Motor neuron (in vitro differentiated cells): ENCODE measurements around the gene TLX1. TPM values are rescaled to one million over a fixed set of nuclear protein-coding genes. Genes with fewer than 3 reads are reported as not detected.
"Not testable (repeated sequence)": the region's sequence is repeated elsewhere in the genome, so short reads cannot be mapped to it uniquely, and the experiment has no call there.

Source experiments
- ATAC-seq, 8 experiments: fragments of 200-7000 bp; cut with Tn5 transposase; replicated peaks in 6 of 8; 2 replicates each; pipeline ENCODE4 v1.8.0; 2021; ENCODE audit warnings: mild to moderate bottlenecking in 8 of 8, moderate library complexity in 8 of 8
- H3K27ac ChIP-seq, 2 donors: fragments of 250-450 bp; sonication (Bioruptor Pico); 2 replicates each; pipeline ENCODE4 v1.9.0; 2021; ENCODE audit warnings: antibody characterized with exemption in 2 of 2, mild to moderate bottlenecking in 2 of 2, moderate library complexity in 1 of 2
- H3K4me1 ChIP-seq, 2 donors: fragments of 250-450 bp; sonication (Bioruptor Pico); replicated peaks in 1 of 2; 2 replicates each; pipeline ENCODE4 v1.6.1; 2021; ENCODE audit warnings: antibody characterized with exemption in 2 of 2, mild to moderate bottlenecking in 2 of 2, moderate library complexity in 1 of 2
- H3K4me3 ChIP-seq, 5 donors: fragments of 250-450 bp; sonication (Bioruptor Pico); 2 replicates each; pipeline ENCODE4 v1.9.0; 2021; ENCODE audit warnings: antibody characterized with exemption in 5 of 5, mild to moderate bottlenecking in 5 of 5, moderate library complexity in 4 of 5
- WGBS, 10 experiments: fragments of 450-650 bp; shearing (Covaris generic); methylation state at CpG; one replicate each; pipeline ENCODE4 v1.0.0; 2022; 5-methylcytosine and 5-hydroxymethylcytosine counted together
- in situ Hi-C, 9 experiments: fragments of 400-800 bp; cut with MboI; loops; one replicate each; pipeline ENCODE4 v1.15.0; 2021; ENCODE audit warnings: low sequenced_read_pairs in 9 of 9, low pct_unique_long_range_greater_than_20kb in 2 of 9; ENCODE audit not compliant: unreplicated experiment in 9 of 9
- total RNA-seq, 8 experiments: library from RNA; unstranded; fragments of 300-600 nt; gene quantifications; 2 replicates each; pipeline versions ENCODE4 v1.2.3 to v1.2.4, GENCODE V29; 2022

Gene TLX1
- total RNA-seq, 8 experiments from 2014 or later = 0.05 to 0.66 (median 0.45) TPM; not detected in 3

DNA sequence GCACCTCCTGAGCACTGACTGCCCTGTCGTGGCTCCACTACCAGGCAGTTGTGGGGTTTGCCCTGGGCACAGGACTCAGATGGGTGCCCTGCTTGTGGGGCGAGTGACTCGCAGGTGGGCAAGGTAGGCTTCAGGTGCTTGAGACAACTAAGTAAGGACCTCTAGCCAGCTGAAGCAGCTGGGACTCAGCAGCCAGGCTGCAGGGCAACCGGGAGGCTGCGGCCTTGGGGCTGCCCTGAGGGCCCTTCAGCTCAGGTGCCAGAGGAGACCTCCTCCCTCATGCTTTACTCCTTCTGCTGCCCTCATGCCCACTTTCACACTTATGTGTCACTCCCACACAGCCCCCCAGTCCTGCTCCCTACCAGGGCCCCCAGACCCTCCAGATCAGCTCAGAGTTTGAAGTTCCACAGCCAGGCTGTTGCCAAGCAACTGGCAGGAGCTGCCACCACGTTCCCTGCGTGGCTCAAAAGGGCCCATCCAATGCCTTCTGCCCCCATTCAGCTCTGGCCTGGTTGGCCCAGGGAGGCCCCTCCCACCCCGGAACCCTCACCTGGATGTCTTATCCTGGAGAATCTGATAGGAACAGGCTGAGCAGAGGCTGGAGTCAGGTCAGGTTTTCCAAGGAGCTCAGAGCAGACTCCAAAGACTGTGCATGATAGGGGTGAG is 10.0 kb downstream of the TLX1 start:
- in situ Hi-C loops = loop anchor here in 1 of 9 experiments (10.0 kb wide), 1 partner anchor 86 kb away; no protein-coding TSS in a partner anchor
- H3K4me3 ChIP-seq = no peak overlapping the region
- 20 to 67% (median 60%) methylated on average over 1 to 3 of the region's 8 CpGs; no CpG with 5 or more reads in 7 of the 10 experiments for WGBS, 10 experiments
- peaks cover 0 to 7% of the 10 kb centered on the region in 2 donors for H3K4me1 ChIP-seq
- H3K27ac ChIP-seq = no peak overlapping the region
- peak in 4 of 8 experiments; percentile 24 to 51 (median 38) for ATAC-seq

GRCh38 chr10:101141616-101142532 is 10.8 kb downstream of the TLX1 start:
- WGBS, 10 experiments = 0 to 17% (median 5%) methylated on average over 1 to 13 of the region's 21 CpGs; no CpG with 5 or more reads in 4 of the 10 experiments
- ATAC-seq = peak; percentile 80 to 98 (median 88)
- in situ Hi-C loops = loop anchor here in 1 of 9 experiments (10.0 kb wide), 1 partner anchor 87 kb away; no protein-coding TSS in a partner anchor
- H3K4me1 ChIP-seq = peaks cover 0 to 7% of the 10 kb centered on the region in 2 donors
- H3K27ac ChIP-seq = no peak overlapping the region
- H3K4me3 ChIP-seq = no peak overlapping the region

DNA sequence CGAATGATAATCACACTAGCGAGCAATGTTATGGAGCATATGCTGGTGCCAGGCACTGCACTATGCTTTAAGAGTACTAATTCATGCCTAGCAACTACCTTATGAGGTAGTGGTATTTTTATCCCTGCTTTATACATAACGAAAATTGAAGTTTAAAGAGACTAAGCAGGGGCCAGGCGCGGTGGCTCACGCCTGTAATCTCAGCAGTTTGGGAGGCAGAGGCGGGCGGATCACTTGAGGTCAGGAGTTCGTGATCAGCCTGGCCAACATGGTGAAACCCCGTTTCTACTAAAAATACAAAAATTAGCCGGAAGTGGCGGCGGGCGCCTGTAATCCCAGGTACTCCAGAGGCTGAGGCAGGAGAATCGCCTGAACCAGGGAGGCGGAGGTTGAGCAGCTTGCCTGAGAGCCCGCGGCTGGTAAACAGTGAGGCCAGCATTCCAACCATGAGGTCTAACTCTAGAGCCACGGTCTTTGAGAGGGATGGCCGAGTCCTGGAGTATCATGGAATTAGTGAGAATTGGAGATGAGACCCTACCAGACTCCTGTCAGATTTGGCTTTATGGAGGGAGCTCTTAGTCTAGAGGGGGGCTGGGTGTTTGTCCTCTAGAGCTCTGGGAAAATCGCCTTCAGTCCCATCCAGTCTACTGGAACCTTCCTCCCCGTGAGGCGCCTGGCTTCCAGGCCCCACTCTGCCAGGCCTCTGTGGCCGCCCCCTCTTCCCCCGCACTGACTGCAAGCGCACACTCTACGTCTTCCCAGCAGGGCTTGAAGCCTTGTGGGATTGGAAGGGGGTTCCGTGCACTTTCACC is 11.6 kb downstream of the TLX1 start:
- H3K4me3 ChIP-seq = no peak overlapping the region
- 0 to 64% (median 18%) methylated on average over 2 to 14 of the region's 28 CpGs; no CpG with 5 or more reads in 2 of the 10 experiments for WGBS, 10 experiments
- in situ Hi-C loops = loop anchor here in 1 of 9 experiments (10.0 kb wide), 1 partner anchor 88 kb away; no protein-coding TSS in a partner anchor
- no peak overlapping the region for H3K27ac ChIP-seq
- ATAC-seq = peak in 2 of 8 experiments; percentile 7 to 15
- peaks cover 0 to 7% of the 10 kb centered on the region in 2 donors for H3K4me1 ChIP-seq

- no peak for ATAC-seq
- WGBS, 10 experiments = 60 to 100% (median 80%) methylated on average over 1 of the region's 1 CpG; no CpG with 5 or more reads in 7 of the 10 experiments
- H3K4me3 ChIP-seq = no peak overlapping the region
- H3K4me1 ChIP-seq = peaks cover 0 to 7% of the 10 kb centered on the region in 2 donors
- in situ Hi-C loops = loop anchor here in 1 of 9 experiments (10.0 kb wide), 1 partner anchor 88 kb away; no protein-coding TSS in a partner anchor
- no peak overlapping the region for H3K27ac ChIP-seq
Observed at GRCh38 chr10:101143345-101143630, 12.2 kb downstream of the TLX1 start.

GRCh38 chr10:101144053-101144452 is 13.0 kb downstream of the TLX1 start:
- H3K27ac ChIP-seq = no peak overlapping the region
- H3K4me3 ChIP-seq = no peak overlapping the region
- H3K4me1 ChIP-seq = peaks cover 0 to 7% of the 10 kb centered on the region in 2 donors
- in situ Hi-C loops = loop anchor here in 1 of 9 experiments (10.0 kb wide), 1 partner anchor 89 kb away; no protein-coding TSS in a partner anchor
- ATAC-seq = no peak

DNA sequence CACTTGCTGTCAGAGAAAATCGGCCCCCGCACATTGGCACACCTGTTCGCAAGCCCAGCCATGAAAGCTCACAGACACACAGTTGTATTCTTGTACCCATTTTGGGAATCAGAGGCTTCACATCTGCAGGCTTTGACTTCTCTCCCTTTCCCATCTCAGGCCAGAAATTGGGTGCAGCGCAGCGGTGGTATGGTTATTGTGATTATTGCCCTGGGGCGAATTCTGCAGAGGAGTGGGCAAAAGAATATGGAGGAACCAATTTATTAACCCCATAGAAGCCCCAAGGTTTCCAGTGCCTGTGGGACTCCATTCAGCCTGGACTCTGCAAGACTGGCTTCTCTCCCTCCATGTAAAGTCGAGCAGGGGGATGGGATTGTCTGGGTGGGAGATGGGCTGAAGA is 14.0 kb downstream of the TLX1 start:
- in situ Hi-C loops = loop anchor here in 1 of 9 experiments (10.0 kb wide), 1 partner anchor 90 kb away; no protein-coding TSS in a partner anchor
- Histone ChIP-seq H3K4me3 (no peak overlapping the region), H3K4me1 (peaks cover 0 to 3% of the 10 kb centered on the region in 2 donors), H3K27ac (no peak overlapping the region)
- ATAC-seq = no peak
- 0 to 80% (median 34%) methylated on average over 1 to 6 of the region's 7 CpGs; no CpG with 5 or more reads in 4 of the 10 experiments for WGBS, 10 experiments

GRCh38 chr10:101145750-101146391 is 14.8 kb downstream of the TLX1 start:
- Histone ChIP-seq H3K4me1 (no peaks in the 10 kb centered on the region), H3K27ac (no peak overlapping the region), H3K4me3 (no peak overlapping the region)
- ATAC-seq = peak in 2 of 8 experiments; percentile 20
- in situ Hi-C loops = loop anchor here in 1 of 9 experiments (10.0 kb wide), 1 partner anchor 91 kb away; no protein-coding TSS in a partner anchor
- 0 to 40% (median 8%) methylated on average over 1 to 10 of the region's 40 CpGs; no CpG with 5 or more reads in 5 of the 10 experiments for WGBS, 10 experiments

DNA sequence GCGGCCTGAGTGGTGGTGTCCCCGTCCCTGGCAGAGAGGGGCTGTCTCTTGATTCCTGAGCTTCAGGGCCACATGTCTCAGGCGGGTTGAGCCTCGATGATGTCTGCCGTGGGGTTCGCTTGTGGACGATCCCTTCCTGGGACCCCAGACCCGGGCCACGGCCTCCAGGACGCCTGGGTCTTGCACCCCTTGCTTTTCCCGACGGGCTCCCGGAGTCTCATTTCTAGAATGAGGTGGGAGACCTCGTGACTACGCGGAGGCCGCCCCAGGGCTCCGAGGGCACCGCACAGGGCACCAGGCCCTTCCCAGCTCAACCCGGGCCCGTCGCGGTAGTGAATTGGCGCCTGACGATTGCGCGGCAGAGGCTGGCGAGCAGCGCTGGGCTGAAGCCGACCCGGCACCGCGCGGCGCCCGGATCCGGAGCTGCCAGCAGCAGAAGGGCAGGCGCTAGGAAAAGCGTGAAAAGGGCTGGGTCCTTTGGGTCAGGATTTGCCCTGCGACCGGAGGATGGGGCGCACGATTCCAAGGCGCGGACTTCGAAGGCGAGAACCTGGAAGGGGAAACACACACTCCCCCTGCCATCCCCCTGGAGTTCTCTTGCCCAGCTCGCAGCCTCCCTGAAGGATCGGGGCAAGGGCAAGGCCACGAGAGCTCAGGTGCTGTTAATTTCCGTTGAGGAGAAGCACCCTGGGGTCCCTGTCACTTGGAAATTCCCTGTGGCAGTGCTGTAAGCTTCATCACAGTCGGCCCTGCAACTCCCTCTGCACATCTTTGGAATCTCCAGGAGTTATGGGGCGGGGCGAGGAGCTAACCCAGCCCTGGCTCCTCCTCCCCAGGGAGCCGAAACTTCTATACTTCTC is 15.5 kb downstream of the TLX1 start:
- in situ Hi-C loops = loop anchor here in 1 of 9 experiments (10.0 kb wide), 1 partner anchor 92 kb away; no protein-coding TSS in a partner anchor
- WGBS, 10 experiments = 0 to 46% (median 2%) methylated on average over 1 to 18 of the region's 55 CpGs; no CpG with 5 or more reads in 4 of the 10 experiments
- Histone ChIP-seq H3K4me1 (no peaks in the 10 kb centered on the region), H3K4me3 (no peak overlapping the region), H3K27ac (no peak overlapping the region)
- ATAC-seq = peak in 3 of 8 experiments; percentile 14 to 66 (median 58)

DNA sequence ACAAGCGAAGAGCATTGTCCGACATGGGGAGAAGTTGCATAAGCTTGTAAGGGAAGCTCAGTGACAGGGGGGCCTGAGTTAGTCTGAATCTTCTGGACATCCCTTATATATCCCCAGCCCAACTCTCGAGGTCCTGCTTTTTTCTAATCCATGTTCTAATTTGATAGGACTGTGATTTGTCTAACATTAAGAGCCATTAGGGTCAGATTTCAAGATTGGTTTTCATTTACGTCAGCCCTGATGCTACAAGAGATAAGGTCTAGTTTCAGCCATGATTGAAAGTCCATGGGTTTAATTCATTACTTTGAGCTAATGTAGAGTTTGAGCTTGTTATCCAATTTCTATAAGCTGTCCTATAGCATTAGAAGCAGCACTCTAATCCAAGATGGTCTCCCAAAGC is 20.3 kb downstream of the TLX1 start:
- in situ Hi-C loops = loop anchor here in 1 of 9 experiments (25.0 kb wide), 1 partner anchor 136 kb away; no protein-coding TSS in a partner anchor

DNA sequence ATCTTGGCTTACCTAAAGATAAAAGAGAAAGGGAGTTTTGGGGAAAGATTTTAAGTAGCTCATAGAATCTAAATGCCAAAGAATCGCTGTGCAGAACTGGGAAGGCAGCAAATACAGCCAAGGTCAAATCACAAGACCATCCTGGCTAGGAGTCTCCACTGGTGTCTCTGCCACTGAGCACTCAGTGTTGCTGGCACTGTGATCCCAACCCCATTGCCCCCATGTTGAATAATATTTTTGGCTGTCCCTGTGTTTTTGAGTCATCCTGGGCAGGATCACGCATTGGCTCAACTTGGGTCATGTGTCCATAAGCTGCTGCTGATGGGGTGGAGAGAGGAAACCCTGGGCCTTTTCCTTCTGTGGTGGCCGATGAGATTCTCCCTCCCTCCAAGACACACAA is 21.2 kb downstream of the TLX1 start:
- no peak overlapping the region for H3K27ac ChIP-seq
- WGBS, 10 experiments = 28 to 83% (median 80%) methylated on average over 1 to 3 of the region's 3 CpGs; no CpG with 5 or more reads in 3 of the 10 experiments
- ATAC-seq = no peak
- no peak overlapping the region for H3K4me3 ChIP-seq
- in situ Hi-C loops = loop anchor here in 1 of 9 experiments (25.0 kb wide), 1 partner anchor 135 kb away; no protein-coding TSS in a partner anchor
- H3K4me1 ChIP-seq = no peaks in the 10 kb centered on the region

More for the DNA sequence above, 20.3 kb downstream of the TLX1 start:
- Histone ChIP-seq H3K27ac (no peak overlapping the region), H3K4me1 (no peaks in the 10 kb centered on the region), H3K4me3 (no peak overlapping the region)
- WGBS, 10 experiments = 20 to 92% (median 60%) methylated on average over 1 to 4 of the region's 4 CpGs; no CpG with 5 or more reads in 1 of the 10 experiments
- no peak for ATAC-seq

DNA sequence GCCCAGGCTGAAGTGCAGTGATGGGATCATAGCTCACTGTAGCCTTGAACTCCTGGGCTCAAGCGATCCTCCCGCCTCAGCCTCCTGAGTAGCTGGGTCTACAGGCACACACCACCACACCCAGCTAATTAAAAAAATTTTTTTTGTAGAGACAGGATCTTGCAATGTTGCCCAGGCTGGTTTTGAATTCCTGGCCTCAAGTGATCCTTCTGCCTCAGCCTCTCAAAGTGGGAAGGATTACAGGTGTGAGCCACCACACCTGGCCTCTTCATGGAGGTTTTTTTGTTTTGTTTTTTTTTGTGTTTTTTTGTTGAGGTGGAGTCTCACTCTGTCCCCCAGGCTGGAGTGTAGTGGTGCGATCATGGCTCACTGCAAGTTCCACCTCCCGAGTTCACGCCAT is 23.4 kb downstream of the TLX1 start:
- H3K4me1 ChIP-seq, H3K4me3 ChIP-seq, ATAC-seq, H3K27ac ChIP-seq: not testable (repeated sequence)
- in situ Hi-C loops = loop anchor here in 1 of 9 experiments (25.0 kb wide), 1 partner anchor 133 kb away; no protein-coding TSS in a partner anchor
- WGBS, 10 experiments = 55 to 100% (median 77%) methylated on average over 1 to 3 of the region's 5 CpGs; no CpG with 5 or more reads in 4 of the 10 experiments
